SK-N-SH treated with all-trans-retinoic acid at 6 μM for 48 hours (cell line): ENCODE data around the gene PRMT3.

Experiments
- ATAC-seq: fragments of 200-7000 bp; cut with Tn5 transposase; 3 replicates; pipeline ENCODE4 v1.9.1; 2020; ENCODE audit warnings: mild to moderate bottlenecking, moderate library complexity
- BACH2 ChIP-seq: fragments of 250-450 bp; sonication (Bioruptor Pico); IDR thresholded peaks from 2 replicates; pipeline ENCODE4 v1.9.0; 2021; ENCODE audit warnings: mild to moderate bottlenecking, borderline replicate concordance
- CREB5 ChIP-seq: fragments of 250-450 bp; sonication (Bioruptor Pico); IDR thresholded peaks from 2 replicates; pipeline ENCODE4 v1.5.1; 2020; ENCODE audit warnings: low read depth, mild to moderate bottlenecking, moderate library complexity
- CSDC2 ChIP-seq: fragments of 250-450 bp; sonication (Bioruptor Pico); IDR thresholded peaks from 2 replicates; pipeline ENCODE4 v1.5.0; 2020; ENCODE audit warnings: mild to moderate bottlenecking, moderate library complexity
- ESRRG ChIP-seq: fragments of 250-450 bp; sonication (Bioruptor Pico); IDR thresholded peaks from 2 replicates; pipeline ENCODE4 v1.6.1; 2021; ENCODE audit warnings: mild to moderate bottlenecking
- ISL1 ChIP-seq: fragments of 250-450 bp; sonication (Bioruptor Pico); IDR thresholded peaks from 2 replicates; pipeline ENCODE4 v2.1.2; 2022; ENCODE audit warnings: mild to moderate bottlenecking, moderate library complexity
- OSR1 ChIP-seq: fragments of 250-450 bp; sonication (Bioruptor Pico); IDR thresholded peaks from 2 replicates; pipeline ENCODE4 v1.8.0; 2022; ENCODE audit warnings: moderate library complexity, mild to moderate bottlenecking, inconsistent platforms
- PATZ1 ChIP-seq: fragments of 250-450 bp; sonication (Bioruptor Pico); IDR thresholded peaks from 2 replicates; pipeline ENCODE4 v1.8.0; 2020; ENCODE audit warnings: mild to moderate bottlenecking, moderate library complexity, borderline replicate concordance
- POU6F1 ChIP-seq: fragments of 250-450 bp; sonication (Bioruptor Pico); IDR thresholded peaks from 2 replicates; pipeline ENCODE4 v1.8.0; 2021; ENCODE audit warnings: low read depth, mild to moderate bottlenecking, moderate library complexity, borderline replicate concordance
- PPARA ChIP-seq: fragments of 250-450 bp; sonication (Bioruptor Pico); IDR thresholded peaks from 2 replicates; pipeline ENCODE4 v1.5.0; 2020; ENCODE audit warnings: mild to moderate bottlenecking, borderline replicate concordance
- RARB ChIP-seq: fragments of 250-450 bp; sonication (Bioruptor Pico); IDR thresholded peaks from 2 replicates; pipeline ENCODE4 v1.8.0; 2021; ENCODE audit warnings: mild to moderate bottlenecking, moderate library complexity
- SNAI2 ChIP-seq: fragments of 250-450 bp; sonication (Bioruptor Pico); IDR thresholded peaks from 2 replicates; pipeline ENCODE4 v1.5.0; 2020; ENCODE audit warnings: mild to moderate bottlenecking, moderate library complexity
- TCF4 ChIP-seq: fragments of 250-450 bp; sonication (Bioruptor Pico); IDR thresholded peaks from 2 replicates; pipeline ENCODE4 v1.8.0; 2021; ENCODE audit warnings: mild to moderate bottlenecking, moderate library complexity, borderline replicate concordance
- TOX ChIP-seq: fragments of 250-450 bp; sonication (Bioruptor Pico); IDR thresholded peaks from 2 replicates; pipeline ENCODE4 v1.8.0; 2021; ENCODE audit warnings: mild to moderate bottlenecking, moderate library complexity, borderline replicate concordance
- TSHZ2 ChIP-seq: fragments of 250-450 bp; sonication (Bioruptor Pico); IDR thresholded peaks from 2 replicates; pipeline ENCODE4 v1.5.0; 2020; ENCODE audit warnings: mild to moderate bottlenecking, moderate library complexity
- ZFP30 ChIP-seq: fragments of 450-650 bp; formaldehyde crosslinking; IDR thresholded peaks from 2 replicates; pipeline ENCODE4 v1.5.0; 2022; ENCODE audit warnings: mild to moderate bottlenecking, moderate library complexity
- ZNF565 ChIP-seq: fragments of 450-650 bp; formaldehyde crosslinking; conservative IDR thresholded peaks from 2 replicates; pipeline ENCODE4 v1.5.0; 2020; ENCODE audit warnings: low read depth, mild to moderate bottlenecking, moderate library complexity
- ZNF70 ChIP-seq: fragments of 450-650 bp; formaldehyde crosslinking; IDR thresholded peaks from 2 replicates; pipeline ENCODE4 v1.5.0; 2020; ENCODE audit warnings: mild to moderate bottlenecking, moderate library complexity

PRMT3 gene

GRCh38 chr11:20544603-20545237 is 157.2 kb downstream of the PRMT3 start:
- no peak for TF ChIP-seq PPARA (CRISPR knock-in tag)
- no peak for TF ChIP-seq BACH2 (CRISPR knock-in tag)
- TF ChIP-seq ZNF70 (CRISPR knock-in tag) = no peak
- no peak for TF ChIP-seq TSHZ2
- no peak for TF ChIP-seq CSDC2 (CRISPR knock-in tag)
- no peak for TF ChIP-seq ZFP30 (CRISPR knock-in tag)
- TF ChIP-seq SNAI2 = no peak
- TF ChIP-seq ZNF565 (CRISPR knock-in tag) = no peak
- TF ChIP-seq POU6F1 (CRISPR knock-in tag) = no peak
- no peak for TF ChIP-seq ISL1
- no peak for TF ChIP-seq ESRRG (CRISPR knock-in tag)
- ATAC-seq = no peak

- TF ChIP-seq TOX (no peak), RARB (CRISPR knock-in tag) (no peak), CREB5 (CRISPR knock-in tag) (no peak), CSDC2 (CRISPR knock-in tag) (no peak), TCF4 (CRISPR knock-in tag) (no peak), ESRRG (CRISPR knock-in tag) (no peak), PATZ1 (CRISPR knock-in tag) (no peak), ZFP30 (CRISPR knock-in tag) (no peak), BACH2 (CRISPR knock-in tag) (no peak), TSHZ2 (no peak), ZNF70 (CRISPR knock-in tag) (no peak), OSR1 (no peak), POU6F1 (CRISPR knock-in tag) (no peak), SNAI2 (no peak)
- ATAC-seq = no peak
These were observed 159.9 kb downstream of the PRMT3 start for GRCh38 chr11:20547411-20547810.
